ENCODE measurements around the gene OGFOD1. TPM values are rescaled to one million over a fixed set of nuclear protein-coding genes. Genes with fewer than 3 reads are reported as not detected.

Gene OGFOD1
- total and polyA plus RNA-seq, 2 donors (not counting 1 experiment from before 2014, with no cell fraction given), result 8.4 to 28.7 TPM

- CTCF ChIA-PET, result interaction anchor here (0.7 kb wide), 1 partner anchor 45 kb away, joined by 3 read pairs; no protein-coding TSS in a partner anchor
- Mint-ChIP-seq H3K9me3 (ENCODE audit: insufficient read depth) (no peaks in the 10 kb centered on the region), H3K4me3 (no peak overlapping the region), H3K27ac (no peak overlapping the region), H3K4me1 (peaks cover 31% of the 10 kb centered on the region), H3K27me3 (no peaks in the 10 kb centered on the region)
- H3K9me3 ChIP-seq (ENCODE audit: control extremely low read depth in 1 of 3, control insufficient read depth in 2 of 3, insufficient read depth in 1 of 3, low read length in 2 of 3), result no peaks in the 10 kb centered on the region
- no peak overlapping the region for H2AFZ ChIP-seq (ENCODE audit: insufficient read depth, low read depth, low read length, poor library complexity, severe bottlenecking)
- H3K4me3 ChIP-seq (ENCODE audit: control extremely low read depth in 1 of 5, extremely low read depth in 1 of 5, insufficient read depth in 1 of 5, low read depth in 2 of 5, low read length in 4 of 5), result no peak overlapping the region
- peaks cover 74% of the 10 kb centered on the region for H3K79me2 ChIP-seq (ENCODE audit: control insufficient read depth, insufficient read depth, low read length)
- ATAC-seq (ENCODE audit: low read depth) (no peak), DNase-seq (no peak)
- no peaks in the 10 kb centered on the region for H3K27me3 ChIP-seq (replicated peaks in 1 of 4; ENCODE audit: control extremely low read depth in 1 of 4, control insufficient read depth in 3 of 4, insufficient read depth in 4 of 4, low read length in 3 of 4)
- WGBS (ENCODE audit: insufficient coverage), result no CpG with 5 or more reads among the region's 2 CpGs
- H3K36me3 ChIP-seq (replicated peaks in 1 of 2; ENCODE audit: control extremely low read depth in 1 of 2, control insufficient read depth in 1 of 2, extremely low read depth in 1 of 2, insufficient read depth in 2 of 2, low read length in 1 of 2), result peaks cover 5 to 27% of the 10 kb centered on the region in 2 experiments
- H3K4me2 ChIP-seq (replicated peaks; ENCODE audit: low read depth, low read length, poor library complexity, severe bottlenecking), result no peak overlapping the region
- H4K20me1 ChIP-seq (ENCODE audit: control insufficient read depth, insufficient read depth, low read length, poor library complexity, severe bottlenecking), result peaks cover 14% of the 10 kb centered on the region
- no peak for TF ChIP-seq CTCF (IDR thresholded peaks at IDR 0.05)
- TF ChIP-seq EZH2 (IDR thresholded peaks at IDR 0.05; ENCODE audit: borderline replicate concordance, insufficient read depth, low read depth, low read length, poor library complexity, severe bottlenecking), result no peak
- no peak overlapping the region for H3K27ac ChIP-seq (ENCODE audit: low read length in 2 of 2)
- intact Hi-C loops (cut with micrococcal nuclease), result no loop called here
- peaks cover 19 to 22% of the 10 kb centered on the region in 2 donors for H3K4me1 ChIP-seq (ENCODE audit: control insufficient read depth in 2 of 2, insufficient read depth in 2 of 2, low read length in 2 of 2)
- POLR2A ChIA-PET, result no interaction called here
- H3K9ac ChIP-seq (ENCODE audit: low read length), result no peak overlapping the region
Measured at GRCh38 chr16:56447286-56447685, 4.1 kb upstream of the OGFOD1 start.

GRCh38 chr16:56448005-56448404 is 3.3 kb upstream of the OGFOD1 start:
- no peaks in the 10 kb centered on the region for H3K27me3 Mint-ChIP-seq
- TF ChIP-seq EZH2 (IDR thresholded peaks at IDR 0.05; ENCODE audit: borderline replicate concordance, insufficient read depth, low read depth, low read length, poor library complexity, severe bottlenecking) (no peak), CTCF (IDR thresholded peaks at IDR 0.05) (no peak)
- Histone ChIP-seq H3K9ac (ENCODE audit: low read length) (no peak overlapping the region), H2AFZ (ENCODE audit: insufficient read depth, low read depth, low read length, poor library complexity, severe bottlenecking) (no peak overlapping the region), H3K27me3 (replicated peaks in 1 of 4; ENCODE audit: control extremely low read depth in 1 of 4, control insufficient read depth in 3 of 4, insufficient read depth in 4 of 4, low read length in 3 of 4) (no peaks in the 10 kb centered on the region), H3K4me2 (replicated peaks; ENCODE audit: low read depth, low read length, poor library complexity, severe bottlenecking) (no peak overlapping the region), H4K20me1 (ENCODE audit: control insufficient read depth, insufficient read depth, low read length, poor library complexity, severe bottlenecking) (peaks cover 14% of the 10 kb centered on the region), H3K36me3 (replicated peaks in 1 of 2; ENCODE audit: control extremely low read depth in 1 of 2, control insufficient read depth in 1 of 2, extremely low read depth in 1 of 2, insufficient read depth in 2 of 2, low read length in 1 of 2) (peaks cover 5 to 23% of the 10 kb centered on the region in 2 experiments), H3K79me2 (ENCODE audit: control insufficient read depth, insufficient read depth, low read length) (peaks cover 80% of the 10 kb centered on the region), H3K4me1 (ENCODE audit: control insufficient read depth in 2 of 2, insufficient read depth in 2 of 2, low read length in 2 of 2) (peaks cover 24 to 28% of the 10 kb centered on the region in 2 donors), H3K4me3 (ENCODE audit: control extremely low read depth in 1 of 5, extremely low read depth in 1 of 5, insufficient read depth in 1 of 5, low read depth in 2 of 5, low read length in 4 of 5) (no peak overlapping the region), H3K9me3 (ENCODE audit: control extremely low read depth in 1 of 3, control insufficient read depth in 2 of 3, insufficient read depth in 1 of 3, low read length in 2 of 3) (no peaks in the 10 kb centered on the region), H3K27ac (ENCODE audit: low read length in 2 of 2) (no peak overlapping the region)
- ATAC-seq (ENCODE audit: low read depth) (no peak), DNase-seq (no peak)
- ChIA-PET POLR2A (no interaction called here), CTCF (no interaction called here)
- H3K27ac Mint-ChIP-seq, result no peak overlapping the region
- peaks cover 35% of the 10 kb centered on the region for H3K4me1 Mint-ChIP-seq
- intact Hi-C loops (cut with micrococcal nuclease), result no loop called here
- H3K9me3 Mint-ChIP-seq (ENCODE audit: insufficient read depth), result no peaks in the 10 kb centered on the region
- H3K4me3 Mint-ChIP-seq, result no peak overlapping the region

All from B cell (primary cell).